SK-N-SH treated with all-trans-retinoic acid at 6 μM for 48 hours (cell line): ENCODE measurements around the gene SNN.

Experiments used
- POU6F1 ChIP-seq: fragments of 250-450 bp; sonication (Bioruptor Pico); IDR thresholded peaks from 2 replicates; pipeline ENCODE4 v1.8.0; 2021; ENCODE audit warnings: low read depth, mild to moderate bottlenecking, moderate library complexity, borderline replicate concordance
- ZFP3 ChIP-seq: fragments of 250-450 bp; sonication (Bioruptor Pico); IDR thresholded peaks from 2 replicates; pipeline ENCODE4 v1.5.0; 2020; ENCODE audit warnings: mild to moderate bottlenecking, moderate library complexity
- ZFP30 ChIP-seq: fragments of 450-650 bp; formaldehyde crosslinking; IDR thresholded peaks from 2 replicates; pipeline ENCODE4 v1.5.0; 2022; ENCODE audit warnings: mild to moderate bottlenecking, moderate library complexity
- ZNF70 ChIP-seq: fragments of 450-650 bp; formaldehyde crosslinking; IDR thresholded peaks from 2 replicates; pipeline ENCODE4 v1.5.0; 2020; ENCODE audit warnings: mild to moderate bottlenecking, moderate library complexity
- TF ChIP-seq, protein P1 (sequence below): fragments of 250-450 bp; sonication (Bioruptor Pico); IDR thresholded peaks from 2 replicates; pipeline ENCODE4 v1.8.0; 2020; ENCODE audit warnings: mild to moderate bottlenecking, moderate library complexity, borderline replicate concordance
- TF ChIP-seq, protein P2 (sequence below): fragments of 250-450 bp; sonication (Bioruptor Pico); IDR thresholded peaks from 2 replicates; pipeline ENCODE4 v1.5.0; 2020; ENCODE audit warnings: mild to moderate bottlenecking, moderate library complexity

- TF ChIP-seq, protein P1, sequence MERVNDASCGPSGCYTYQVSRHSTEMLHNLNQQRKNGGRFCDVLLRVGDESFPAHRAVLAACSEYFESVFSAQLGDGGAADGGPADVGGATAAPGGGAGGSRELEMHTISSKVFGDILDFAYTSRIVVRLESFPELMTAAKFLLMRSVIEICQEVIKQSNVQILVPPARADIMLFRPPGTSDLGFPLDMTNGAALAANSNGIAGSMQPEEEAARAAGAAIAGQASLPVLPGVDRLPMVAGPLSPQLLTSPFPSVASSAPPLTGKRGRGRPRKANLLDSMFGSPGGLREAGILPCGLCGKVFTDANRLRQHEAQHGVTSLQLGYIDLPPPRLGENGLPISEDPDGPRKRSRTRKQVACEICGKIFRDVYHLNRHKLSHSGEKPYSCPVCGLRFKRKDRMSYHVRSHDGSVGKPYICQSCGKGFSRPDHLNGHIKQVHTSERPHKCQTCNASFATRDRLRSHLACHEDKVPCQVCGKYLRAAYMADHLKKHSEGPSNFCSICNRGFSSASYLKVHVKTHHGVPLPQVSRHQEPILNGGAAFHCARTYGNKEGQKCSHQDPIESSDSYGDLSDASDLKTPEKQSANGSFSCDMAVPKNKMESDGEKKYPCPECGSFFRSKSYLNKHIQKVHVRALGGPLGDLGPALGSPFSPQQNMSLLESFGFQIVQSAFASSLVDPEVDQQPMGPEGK (CRISPR knock-in tag) = no peak
- no peak for TF ChIP-seq ZFP30 (CRISPR knock-in tag)
- no peak for TF ChIP-seq ZFP3 (CRISPR knock-in tag)
- TF ChIP-seq, protein P2, sequence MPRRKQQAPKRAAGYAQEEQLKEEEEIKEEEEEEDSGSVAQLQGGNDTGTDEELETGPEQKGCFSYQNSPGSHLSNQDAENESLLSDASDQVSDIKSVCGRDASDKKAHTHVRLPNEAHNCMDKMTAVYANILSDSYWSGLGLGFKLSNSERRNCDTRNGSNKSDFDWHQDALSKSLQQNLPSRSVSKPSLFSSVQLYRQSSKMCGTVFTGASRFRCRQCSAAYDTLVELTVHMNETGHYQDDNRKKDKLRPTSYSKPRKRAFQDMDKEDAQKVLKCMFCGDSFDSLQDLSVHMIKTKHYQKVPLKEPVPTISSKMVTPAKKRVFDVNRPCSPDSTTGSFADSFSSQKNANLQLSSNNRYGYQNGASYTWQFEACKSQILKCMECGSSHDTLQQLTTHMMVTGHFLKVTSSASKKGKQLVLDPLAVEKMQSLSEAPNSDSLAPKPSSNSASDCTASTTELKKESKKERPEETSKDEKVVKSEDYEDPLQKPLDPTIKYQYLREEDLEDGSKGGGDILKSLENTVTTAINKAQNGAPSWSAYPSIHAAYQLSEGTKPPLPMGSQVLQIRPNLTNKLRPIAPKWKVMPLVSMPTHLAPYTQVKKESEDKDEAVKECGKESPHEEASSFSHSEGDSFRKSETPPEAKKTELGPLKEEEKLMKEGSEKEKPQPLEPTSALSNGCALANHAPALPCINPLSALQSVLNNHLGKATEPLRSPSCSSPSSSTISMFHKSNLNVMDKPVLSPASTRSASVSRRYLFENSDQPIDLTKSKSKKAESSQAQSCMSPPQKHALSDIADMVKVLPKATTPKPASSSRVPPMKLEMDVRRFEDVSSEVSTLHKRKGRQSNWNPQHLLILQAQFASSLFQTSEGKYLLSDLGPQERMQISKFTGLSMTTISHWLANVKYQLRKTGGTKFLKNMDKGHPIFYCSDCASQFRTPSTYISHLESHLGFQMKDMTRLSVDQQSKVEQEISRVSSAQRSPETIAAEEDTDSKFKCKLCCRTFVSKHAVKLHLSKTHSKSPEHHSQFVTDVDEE (CRISPR knock-in tag) = no peak
- no peak for TF ChIP-seq POU6F1 (CRISPR knock-in tag)
- no peak for TF ChIP-seq ZNF70 (CRISPR knock-in tag)
Measured at GRCh38 chr16:11632455-11632939, 35.8 kb upstream of the SNN start.
